Activated CD4-positive, alpha-beta T cell treated with anti-CD3 and anti-CD28 coated beads, Interleukin-2, amount 50 U/mL, for 1 hour (primary cell): Measurements from ENCODE around the gene TRAF7.
"Not testable (repeated sequence)": the region's sequence is repeated elsewhere in the genome, so short reads cannot be mapped to it uniquely, and the experiment has no call there.

ENCODE experiments used
- DNase-seq: peaks from one replicate; pipeline ENCODE4 v3.0.0-alpha.2; 2020

Gene TRAF7

GRCh38 chr16:2122934-2123683, 32.5 kb upstream of the TRAF7 start:
- not testable (repeated sequence) for DNase-seq

DNA sequence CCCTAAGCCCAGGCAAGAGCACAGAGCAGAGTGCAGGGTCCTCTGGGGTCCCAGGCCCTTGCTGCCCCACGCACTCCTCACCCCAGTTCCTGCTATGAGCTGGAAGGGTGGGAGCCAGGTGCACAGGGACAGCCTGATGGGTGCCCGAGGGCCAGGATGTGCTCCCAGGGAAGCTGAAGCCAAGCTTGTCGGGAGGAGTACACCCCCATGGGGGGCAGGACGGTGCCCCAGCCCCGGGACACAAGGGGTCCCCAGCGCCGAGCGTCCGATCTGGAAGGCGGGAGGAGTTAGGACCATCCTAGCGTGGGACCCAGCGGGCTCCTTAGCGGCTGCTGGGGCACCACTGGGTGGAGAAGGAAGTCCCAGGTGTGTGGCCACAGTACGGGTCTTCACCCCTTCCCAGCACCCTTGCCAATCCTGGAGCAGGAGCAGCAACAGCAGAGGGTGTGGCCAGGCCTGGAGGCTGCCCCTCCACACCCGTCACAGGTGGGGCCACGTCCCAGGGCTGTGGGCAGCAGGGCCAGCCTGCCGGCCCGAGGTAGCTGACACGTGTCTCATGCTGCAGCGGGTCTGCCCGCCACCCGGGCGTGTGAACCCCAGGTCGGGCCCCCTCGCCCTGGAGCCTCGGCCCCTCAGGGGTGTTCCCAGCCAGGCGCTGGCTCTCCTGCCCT, 31.7 kb upstream of the TRAF7 start:
- not testable (repeated sequence) for DNase-seq

- not testable (repeated sequence) for DNase-seq
These were observed 31.2 kb upstream of the TRAF7 start for GRCh38 chr16:2124377-2124693.

GRCh38 chr16:2124694-2125444, 30.7 kb upstream of the TRAF7 start:
- not testable (repeated sequence) for DNase-seq

DNA sequence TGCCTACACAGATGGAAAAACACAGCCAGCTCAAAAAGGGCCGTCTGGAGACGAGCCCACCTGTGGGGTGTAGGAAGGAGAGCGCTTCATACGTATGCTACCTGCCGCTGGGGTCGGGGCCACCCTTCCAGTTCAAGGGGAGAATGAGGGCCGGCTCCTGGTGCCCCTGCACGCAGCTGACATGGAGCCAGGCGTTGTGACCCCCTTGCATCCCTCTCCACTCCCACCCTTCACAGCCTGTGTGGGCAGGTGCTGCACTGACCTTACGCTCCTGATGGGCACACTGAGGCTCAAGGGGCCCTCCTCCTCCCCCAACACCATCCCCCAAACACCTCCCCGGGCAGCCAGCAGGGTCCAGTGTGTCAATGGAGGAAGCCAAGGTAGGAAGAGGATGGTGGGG, 30.0 kb upstream of the TRAF7 start:
- DNase-seq: not testable (repeated sequence)

- DNase-seq: not testable (repeated sequence)
These were observed 29.3 kb upstream of the TRAF7 start for GRCh38 chr16:2126161-2126743.

GRCh38 chr16:2126928-2127556, 28.5 kb upstream of the TRAF7 start:
- not testable (repeated sequence) for DNase-seq

DNA sequence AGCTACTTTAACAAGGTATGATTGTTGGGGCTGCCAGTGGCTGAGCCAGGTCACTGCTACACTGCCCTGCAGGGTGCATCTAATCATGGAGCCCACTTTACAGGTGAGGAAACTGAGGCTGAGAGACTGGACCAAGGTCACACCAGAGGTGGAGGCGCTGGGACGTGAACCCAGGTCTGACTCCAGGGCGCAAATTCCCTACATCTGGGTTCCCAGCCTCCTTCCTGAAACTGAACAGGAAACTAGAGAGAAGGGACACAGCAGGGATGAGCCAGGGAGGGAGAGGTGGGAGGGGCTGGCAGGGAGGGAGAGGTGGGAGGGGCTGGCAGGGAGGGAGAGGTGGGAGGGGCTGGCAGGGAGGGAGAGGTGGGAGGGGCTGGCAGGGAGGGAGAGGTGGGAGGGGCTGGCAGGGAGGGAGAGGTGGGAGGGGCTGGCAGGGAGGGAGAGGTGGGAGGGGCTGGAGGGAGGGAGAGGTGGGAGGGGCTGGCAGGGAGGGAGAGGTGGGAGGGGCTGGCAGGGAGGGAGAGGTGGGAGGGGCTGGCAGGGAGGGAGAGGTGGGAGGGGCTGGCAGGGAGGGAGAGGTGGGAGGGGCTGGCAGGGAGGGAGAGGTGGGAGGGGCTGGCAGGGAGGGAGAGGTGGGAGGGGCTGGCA, 27.8 kb upstream of the TRAF7 start:
- DNase-seq: not testable (repeated sequence)

GRCh38 chr16:2129251-2129650, 26.3 kb upstream of the TRAF7 start:
- not testable (repeated sequence) for DNase-seq

GRCh38 chr16:2129890-2130447, 25.6 kb upstream of the TRAF7 start:
- not testable (repeated sequence) for DNase-seq

DNA sequence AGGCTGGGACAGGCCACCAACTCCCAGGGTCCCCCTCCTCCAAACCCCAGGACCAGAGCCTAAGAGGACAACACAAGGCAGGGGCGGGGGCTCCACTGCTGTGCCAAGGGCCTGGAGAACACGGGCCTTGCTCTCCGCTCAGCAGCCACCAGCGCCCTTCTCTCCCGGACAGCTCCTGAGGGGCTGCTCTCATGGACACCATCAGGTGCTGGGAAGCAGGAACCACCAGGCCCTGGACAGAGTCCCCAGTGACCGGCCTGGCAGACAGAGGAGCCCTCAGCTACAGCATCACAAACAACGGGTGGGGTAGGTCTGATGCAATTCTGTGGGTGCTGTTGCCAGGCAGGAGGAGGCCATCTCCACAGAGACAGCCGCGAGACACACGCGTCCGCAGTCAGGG, 21.8 kb upstream of the TRAF7 start:
- not testable (repeated sequence) for DNase-seq

DNA sequence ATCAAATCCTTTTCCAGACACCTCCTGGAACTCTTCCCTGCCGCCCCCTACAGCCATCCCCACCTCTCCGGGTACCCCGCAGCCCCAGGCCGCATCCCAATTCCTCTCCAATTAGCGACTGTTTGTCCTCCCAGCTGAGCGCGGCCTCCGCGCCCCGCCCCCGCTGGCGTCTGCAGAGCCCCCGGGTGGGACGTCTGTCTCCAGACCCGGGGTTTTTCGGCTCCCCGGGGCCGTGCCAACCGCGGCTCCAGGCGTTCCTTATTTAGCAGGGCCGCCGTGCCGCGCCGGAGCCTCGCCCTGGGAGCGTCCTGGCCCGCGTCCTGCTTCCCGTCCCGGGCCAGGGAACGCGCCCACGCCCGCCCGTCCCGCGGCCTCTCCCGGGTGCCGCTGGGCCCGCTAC, 20.5 kb upstream of the TRAF7 start:
- DNase-seq: not testable (repeated sequence)

GRCh38 chr16:2135770-2136490, 19.7 kb upstream of the TRAF7 start, which contains the start of gene PKD1:
PKD1 (minus strand) TSS chr16:2135898; CDS start chr16:2135689, 209 bp downstream.
- DNase-seq: peak; percentile 98

DNA sequence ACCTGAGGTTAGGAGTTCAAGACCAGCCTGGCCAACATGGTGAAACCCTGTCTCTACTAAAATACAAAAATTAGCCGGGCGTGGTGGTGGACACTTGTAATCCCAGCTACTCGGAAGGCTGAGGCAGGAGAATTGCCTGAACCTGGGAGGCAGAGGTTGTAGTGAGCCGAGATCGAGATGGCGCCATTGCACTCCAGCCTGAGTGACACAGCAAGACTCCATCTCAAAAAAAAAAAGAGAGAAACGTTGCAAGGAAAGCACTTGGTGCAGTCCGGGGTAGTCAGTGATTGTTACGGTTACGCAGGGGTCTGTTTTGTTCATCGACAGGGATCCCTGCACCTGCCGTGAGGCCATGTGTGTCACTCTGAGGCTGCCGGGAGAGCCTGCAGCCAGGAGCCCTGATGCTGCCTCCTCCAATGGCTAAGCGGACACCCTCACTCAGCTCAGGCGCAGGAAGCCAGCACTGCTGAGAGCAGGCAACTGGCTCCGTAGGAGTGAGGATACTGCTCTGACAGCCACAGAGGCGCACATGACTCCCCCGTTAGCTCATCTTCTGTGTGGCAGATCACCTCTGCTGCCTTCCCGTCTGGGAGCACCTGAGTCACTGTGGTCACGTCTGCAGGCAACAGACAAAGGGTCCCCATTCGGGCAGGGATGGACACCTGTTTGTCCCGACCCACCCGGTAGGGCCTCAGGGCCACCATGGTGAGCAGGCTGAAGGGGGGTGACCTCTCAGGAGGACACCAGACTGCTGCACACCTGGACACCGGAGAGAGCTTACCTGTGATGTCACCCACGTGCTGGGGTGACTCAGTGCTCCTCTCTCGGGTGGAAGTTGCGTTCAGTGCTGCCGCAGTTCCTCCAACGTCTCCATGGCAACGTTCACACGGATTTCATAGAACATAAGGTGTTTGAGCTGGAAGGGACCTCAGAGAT, 12.4 kb upstream of the TRAF7 start:
- DNase-seq: no peak

DNA sequence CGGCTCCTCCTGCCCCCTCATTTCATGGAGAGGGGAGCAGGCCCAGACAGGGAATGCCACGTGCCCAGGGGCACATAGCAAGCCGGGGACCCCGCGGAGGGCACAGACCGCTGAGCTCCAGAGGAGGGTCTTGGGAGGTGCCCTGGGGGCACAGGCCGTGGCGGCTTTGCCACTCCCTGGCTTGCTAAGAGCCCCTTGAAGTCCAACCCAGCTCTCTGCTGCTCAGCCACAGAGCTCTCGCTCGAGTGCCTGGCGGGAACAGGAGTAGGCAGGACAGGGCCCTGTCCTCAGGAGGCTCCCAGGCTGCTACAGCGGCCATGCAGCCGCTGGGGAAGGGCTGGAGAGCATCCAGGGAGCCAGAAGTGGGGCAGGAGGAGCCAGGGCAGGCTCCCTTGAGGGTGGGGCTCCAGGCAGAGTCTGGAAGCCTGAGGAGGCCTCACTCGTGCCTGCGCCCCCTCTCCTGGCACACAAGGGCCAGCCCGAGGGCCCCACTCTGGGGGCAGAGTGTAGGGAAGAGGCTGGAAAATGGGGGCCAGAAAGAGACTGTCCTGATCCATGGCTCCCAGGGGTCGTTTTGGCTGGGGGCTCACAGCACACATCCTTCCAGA, 11.6 kb upstream of the TRAF7 start:
- no peak for DNase-seq

DNA sequence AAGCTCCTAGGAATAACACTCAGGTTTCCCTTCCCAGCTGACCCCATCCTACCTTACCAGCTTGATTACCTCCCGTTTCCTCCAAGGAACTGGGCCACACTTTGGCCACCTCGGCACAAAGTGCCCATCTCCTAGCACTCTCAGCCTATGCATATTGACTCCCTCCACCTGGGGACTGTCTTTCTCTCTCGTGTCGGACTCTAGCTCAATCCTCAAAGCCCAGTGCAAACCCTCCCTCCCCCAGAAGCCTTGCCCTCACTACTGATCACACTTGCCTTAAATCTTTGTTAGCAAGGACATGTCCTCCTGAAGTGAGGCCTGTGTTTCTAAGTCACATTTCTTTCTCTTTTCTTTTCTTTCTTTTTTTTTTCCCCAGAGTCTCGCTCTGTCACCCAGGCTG, 9.7 kb upstream of the TRAF7 start:
- no peak for DNase-seq

- DNase-seq: no peak
These were observed 8.2 kb upstream of the TRAF7 start for GRCh38 chr16:2147378-2147777.

DNA sequence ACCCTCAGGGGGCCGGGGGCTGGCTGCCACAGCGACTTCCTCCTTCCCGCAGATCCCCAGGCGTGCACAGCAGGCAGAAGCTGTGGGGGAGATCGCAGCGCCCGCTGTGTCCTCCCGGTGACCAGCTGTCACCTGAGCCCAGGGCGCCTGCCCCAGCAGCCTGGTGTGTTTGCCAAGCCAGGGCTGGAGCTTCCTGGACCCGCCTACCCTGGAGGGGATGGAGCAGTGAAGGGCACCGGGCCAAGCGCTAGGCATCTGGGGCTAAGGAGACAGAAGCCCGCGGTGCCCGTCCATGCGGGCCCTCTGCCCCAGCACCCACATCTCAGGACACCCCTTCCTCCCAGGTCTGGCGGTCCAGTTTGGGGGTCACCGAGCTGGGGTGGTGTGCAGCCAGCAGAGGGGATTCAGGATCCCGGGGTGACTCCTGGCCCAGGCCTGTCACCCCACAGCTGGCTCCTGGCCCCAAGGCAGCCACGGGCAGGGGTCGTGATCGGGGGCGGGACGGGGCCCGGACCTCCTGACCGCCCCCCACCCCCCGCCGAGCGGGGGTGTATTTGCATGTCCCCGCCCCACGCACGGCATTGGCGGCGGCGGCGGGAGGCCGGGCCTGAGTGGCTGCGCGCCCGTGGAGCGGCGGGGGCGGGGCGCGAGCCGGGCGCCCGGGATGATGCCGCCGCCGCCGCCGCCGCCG, 7.5 kb upstream of the TRAF7 start, which contains the start of gene RAB26:
Gene RAB26, plus strand, starts transcription at position 645 of the 691 bp plus-strand sequence. CDS start 159 bp downstream, outside the sequence.
- peak; percentile 49 for DNase-seq
